GM12878 (cell line): ENCODE results near the gene HNRNPF. TPM values are rescaled to one million over a fixed set of nuclear protein-coding genes. Genes with fewer than 3 reads are reported as not detected.

Source experiments
- ATF3 ChIP-seq: IDR thresholded peaks from 2 replicates; pipeline ENCODE4 v1.6.1; 2011; ENCODE audit warnings: low read depth, mild to moderate bottlenecking, low read length, moderate library complexity, borderline replicate concordance; ENCODE audit errors: extremely low read depth
- ATF7 ChIP-seq: fragments of 450-650 bp; IDR thresholded peaks from 2 replicates; pipeline ENCODE4 v1.6.1; 2016; ENCODE audit warnings: low read depth, mild to moderate bottlenecking
- E2F8 ChIP-seq: fragments of 450-650 bp; IDR thresholded peaks from 2 replicates; pipeline ENCODE4 v1.6.1; 2018; ENCODE audit warnings: mild to moderate bottlenecking, low read depth, moderate library complexity; ENCODE audit not compliant: partially characterized antibody
- GABPA ChIP-seq: IDR thresholded peaks from 2 replicates; pipeline ENCODE4 v1.6.1; 2014; ENCODE audit warnings: antibody characterized with exemption, low read depth, mild to moderate bottlenecking, inconsistent platforms
- KDM1A ChIP-seq: fragments of 200-600 bp; sonication (generic); IDR thresholded peaks from 2 replicates; pipeline ENCODE4 v1.6.1; 2016; ENCODE audit warnings: borderline replicate concordance
- LARP7 ChIP-seq: fragments of 450-650 bp; IDR thresholded peaks from 2 replicates; pipeline ENCODE4 v1.6.1; 2017; ENCODE audit warnings: mild to moderate bottlenecking
- NKRF ChIP-seq: fragments of 450-650 bp; conservative IDR thresholded peaks from 2 replicates; pipeline ENCODE4 v1.6.1; 2017; ENCODE audit warnings: mild to moderate bottlenecking, moderate library complexity
- PAX5 ChIP-seq: IDR thresholded peaks from 2 replicates; pipeline ENCODE4 v1.6.1; 2011; ENCODE audit warnings: low read depth, low read length, borderline replicate concordance
- RCOR1 ChIP-seq: conservative IDR thresholded peaks from 2 replicates; pipeline ENCODE4 v1.6.1; 2012; ENCODE audit warnings: low read depth, low read length, improper control_type of control experiment
- REST ChIP-seq: IDR thresholded peaks from 2 replicates; pipeline ENCODE4 v1.6.1; 2012; ENCODE audit warnings: mild to moderate bottlenecking, low read depth, low read length
- SP1 ChIP-seq: IDR thresholded peaks from one replicate; pipeline ENCODE4 v1.6.1; 2011; ENCODE audit warnings: low read depth, low read length
- SUPT20H ChIP-seq: IDR thresholded peaks from 2 replicates; pipeline ENCODE4 v1.6.1; 2011; ENCODE audit warnings: low read depth, mild to moderate bottlenecking, low read length, moderate library complexity, borderline replicate concordance; ENCODE audit not compliant: control insufficient read depth
- ZBTB40 ChIP-seq: fragments of 450-650 bp; IDR thresholded peaks from 2 replicates; pipeline ENCODE4 v1.6.1; 2016; ENCODE audit warnings: mild to moderate bottlenecking, moderate library complexity, borderline replicate concordance
- ZZZ3 ChIP-seq: IDR thresholded peaks from 2 replicates; pipeline ENCODE4 v1.6.1; 2011; ENCODE audit warnings: low read depth; ENCODE audit not compliant: control insufficient read depth, insufficient read length
- polyA plus RNA-seq, 11 experiments: library from polyadenylated mRNA; depleted of rRNA in 4 of 11; unstranded in 6 of 11; stranded (reverse) in 5 of 11; fragments of >200 nt; fragmentation: Nextera tagmentation in 4 of 11; fragmentation: Illumina TruSeq in 1 of 11; extraction: Ambion mirVana in 4 of 11; extraction: Trizol in 1 of 11; gene quantifications; 1 replicate in 1 of 11; 2 replicates in 10 of 11; pipeline versions ENCODE4 v1.2.1 to v1.2.3, GENCODE V29; 2011 to 2016; ENCODE audit warnings: inconsistent platforms in 2 of 11, missing spikeins in 2 of 11, low read depth in 1 of 11
- total RNA-seq, 4 experiments: library from RNA; depleted of rRNA in 3 of 4; stranded (reverse); fragments of >200 nt in 3 of 4; fragmentation: Illumina TruSeq in 1 of 4; extraction: Trizol in 1 of 4; gene quantifications; 2 replicates each; pipeline versions ENCODE4 v1.2.1 to v1.2.3, GENCODE V29; 2013 to 2021

Gene HNRNPF
- total and polyA plus RNA-seq, 10 of the 15 experiments (the other 5 are each of a cell fraction or from before 2014, with no cell fraction given), result 156 to 373 (median 293) TPM

GRCh38 chr10:43417950-43418768 is 9.2 kb upstream of the HNRNPF start (continued):
- TF ChIP-seq ZBTB40, result no peak
- TF ChIP-seq REST, result no peak
- no peak for TF ChIP-seq LARP7
- no peak for TF ChIP-seq KDM1A
- no peak for TF ChIP-seq ZZZ3
- TF ChIP-seq SUPT20H, result no peak
- TF ChIP-seq ATF3, result no peak
- no peak for TF ChIP-seq E2F8
- TF ChIP-seq ATF7, result peak; percentile 55; the same call in 1 of the 2 replicates
- peak; percentile 34 for TF ChIP-seq SP1
- peak; percentile 46; the same call in 1 of the 2 replicates for TF ChIP-seq GABPA
- no peak for TF ChIP-seq RCOR1
- no peak for TF ChIP-seq NKRF
- no peak for TF ChIP-seq PAX5
